ENCODE results near the gene SNAP91.

Gene SNAP91

GRCh38 chr6:83536647-83537589 is 172.0 kb downstream of the SNAP91 start:
- DNase-seq, result no peak

DNA sequence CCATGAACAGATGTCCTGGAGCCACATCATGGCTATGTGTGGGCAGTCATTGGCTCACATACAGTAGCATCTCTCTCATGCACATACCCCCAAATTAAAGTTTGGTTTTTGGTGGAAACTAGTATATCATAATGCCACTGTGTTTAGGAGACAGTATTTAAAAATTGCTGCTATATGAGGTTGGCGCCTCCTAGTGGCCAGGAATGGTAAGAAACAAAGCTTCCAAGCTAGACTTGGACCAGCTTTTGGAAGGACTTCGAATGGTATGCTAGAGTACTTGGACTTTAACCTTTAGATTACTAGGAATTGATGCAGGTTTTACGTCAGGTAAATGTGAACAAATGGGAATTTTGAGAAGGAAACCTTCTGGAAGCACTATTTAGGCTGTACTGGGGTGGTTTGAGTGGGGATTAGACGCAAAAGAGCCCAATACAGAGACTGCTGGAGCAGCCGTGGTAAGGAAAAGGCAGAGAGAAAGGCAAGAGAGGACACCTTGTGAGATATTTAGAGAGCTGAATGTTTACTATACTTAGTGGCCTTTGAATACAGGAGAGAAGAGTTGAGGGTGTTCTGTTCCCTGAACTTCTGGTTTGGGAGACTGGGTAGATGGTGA is 172.8 kb downstream of the SNAP91 start:
- peak; percentile 25 for DNase-seq

- no peak for DNase-seq
Measured at GRCh38 chr6:83518816-83519480, 190.0 kb downstream of the SNAP91 start.

DNA sequence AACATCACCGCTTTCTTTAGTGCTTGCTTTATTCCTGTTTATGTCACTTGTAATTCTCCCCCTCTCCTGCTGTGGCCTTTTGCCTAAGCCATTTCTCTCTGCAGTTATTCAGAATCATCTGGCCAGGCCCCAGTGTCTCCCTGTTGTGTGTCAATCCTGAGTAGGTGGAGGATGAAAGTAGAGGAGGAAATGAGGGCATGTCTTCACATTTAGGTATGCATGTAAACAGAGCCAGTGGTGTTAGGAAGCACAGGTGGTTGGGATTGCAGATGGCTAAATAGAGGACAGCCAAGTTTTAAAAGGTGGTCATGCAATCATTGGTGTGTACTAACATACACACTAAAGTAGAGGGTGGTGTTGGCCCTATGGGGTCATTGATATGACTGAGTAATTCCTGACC is 191.4 kb downstream of the SNAP91 start:
- DNase-seq, result no peak

DNA sequence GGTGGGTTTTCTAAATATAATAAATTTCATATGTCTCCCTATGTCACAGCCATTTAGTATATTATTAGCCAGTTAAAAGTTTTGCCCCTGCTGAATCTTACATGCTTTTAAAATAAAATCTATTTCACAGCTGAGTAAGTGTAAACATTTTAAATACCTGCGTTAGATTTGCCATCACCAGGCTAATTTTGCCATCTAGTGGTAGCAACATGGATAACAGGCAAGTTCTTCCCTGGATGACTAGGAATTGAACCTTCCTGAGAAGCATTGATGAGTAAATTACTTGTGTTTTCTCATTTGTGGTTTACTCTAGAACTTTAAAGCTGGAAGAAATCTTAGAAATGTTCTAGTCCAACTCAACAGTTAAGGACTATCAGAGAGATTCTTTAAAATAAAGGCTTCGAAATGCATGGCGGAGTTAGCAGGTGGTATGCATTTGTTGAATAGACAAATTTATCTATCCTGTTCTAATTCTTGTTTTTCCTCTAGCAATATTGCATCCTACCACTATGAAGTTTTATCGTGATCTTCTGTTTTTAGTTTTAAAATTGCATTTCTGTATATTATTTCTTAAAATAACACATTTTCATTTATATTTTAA is 193.9 kb downstream of the SNAP91 start:
- no peak for DNase-seq

- no peak for DNase-seq
Measured at GRCh38 chr6:83514466-83514865, 194.4 kb downstream of the SNAP91 start.

DNA sequence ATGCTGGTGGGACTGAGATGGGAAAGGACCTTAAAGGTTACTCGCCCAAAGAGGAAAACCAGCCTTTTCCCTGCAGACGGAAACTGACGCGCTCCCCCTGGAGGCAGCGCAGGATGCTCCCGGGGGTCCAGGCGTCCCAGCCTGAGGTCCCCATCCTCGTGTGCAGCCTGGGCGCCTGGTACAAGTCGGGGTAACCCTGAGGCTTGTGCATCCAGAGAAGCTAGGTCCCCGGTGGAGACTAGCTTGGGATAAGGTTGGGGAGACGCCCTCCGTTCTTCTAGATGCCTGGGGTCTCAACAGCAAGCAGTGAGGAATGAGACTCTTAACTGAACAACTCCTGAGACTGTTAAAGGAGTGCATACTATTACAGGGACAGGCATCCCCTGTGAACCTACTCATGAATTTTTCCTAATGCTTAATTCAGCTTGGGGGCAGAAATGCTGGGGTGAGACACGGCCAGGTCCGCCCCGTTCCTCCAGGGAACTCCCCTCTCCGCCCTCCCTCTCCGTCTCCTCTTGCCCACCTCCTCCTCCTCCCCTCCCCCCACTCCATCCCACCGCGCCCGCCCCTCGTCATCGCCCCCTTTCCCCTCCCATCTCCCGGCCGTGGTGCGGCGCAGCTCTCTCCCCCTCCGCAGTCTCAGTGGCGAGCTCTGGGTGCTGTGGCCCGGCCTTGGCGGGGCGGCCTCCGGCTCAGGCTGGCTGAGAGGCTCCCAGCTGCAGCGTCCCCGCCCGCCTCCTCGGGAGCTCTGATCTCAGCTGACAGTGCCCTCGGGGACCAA is 196.8 kb downstream of the SNAP91 start, which contains the start of gene PRSS35:
PRSS35 (plus strand) TSS at position 634 of the 781 bp plus-strand sequence. CDS start 10,908 bp downstream, outside the sequence.
- no peak for DNase-seq

DNA sequence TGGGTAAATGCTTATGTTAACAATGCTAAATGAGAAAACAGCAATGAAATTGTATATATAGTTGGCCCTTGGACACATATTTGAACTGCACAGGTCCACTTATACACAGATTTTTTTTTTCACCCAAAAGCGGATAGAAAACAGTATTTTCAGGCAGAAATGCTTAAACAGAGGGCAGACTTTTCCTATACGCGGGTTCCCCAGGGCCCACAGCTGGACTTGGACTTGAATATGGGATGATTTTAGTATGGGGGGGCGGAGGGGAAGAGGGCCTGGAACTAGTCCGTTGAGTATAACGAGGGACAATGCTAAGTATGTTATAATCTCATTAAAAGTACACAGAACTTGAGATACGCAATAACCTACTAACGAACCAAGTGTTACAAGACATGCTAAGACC is 197.6 kb downstream of the SNAP91 start:
- no peak for DNase-seq

- no peak for DNase-seq
Measured at GRCh38 chr6:83510791-83511190, 198.1 kb downstream of the SNAP91 start.

DNA sequence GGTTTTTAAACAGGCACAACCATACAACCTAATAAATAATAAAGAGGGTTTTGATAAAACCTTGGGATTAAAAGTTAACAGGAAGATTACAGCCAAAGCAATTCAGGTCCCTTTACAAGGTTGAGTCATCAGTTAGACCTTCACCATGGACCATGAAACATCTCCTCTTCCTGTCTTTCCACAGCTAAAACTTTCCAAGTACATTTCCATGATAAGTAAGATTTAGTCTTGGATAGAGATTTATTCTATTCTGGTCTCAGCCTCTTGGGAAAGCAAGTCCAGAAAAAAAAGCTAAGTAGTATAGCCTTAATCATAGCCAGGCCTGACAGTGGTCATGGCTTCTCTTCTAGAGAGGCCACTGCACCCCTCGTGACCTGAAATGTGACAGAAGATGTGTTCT is 199.5 kb downstream of the SNAP91 start:
- no peak for DNase-seq

GRCh38 chr6:83505356-83505755 is 203.5 kb downstream of the SNAP91 start:
- DNase-seq, result no peak

All from activated CD4-positive, alpha-beta T cell treated with anti-CD3 and anti-CD28 coated beads, Interleukin-2, amount 50 U/mL, for 1 hour (primary cell).